HCT116 (cell line): Measurements from ENCODE around the gene PCDHA2. TPM values are rescaled to one million over a fixed set of nuclear protein-coding genes. Genes with fewer than 3 reads are reported as not detected.

Experiments
- ATAC-seq: fragments of 200-7000 bp; cut with Tn5 transposase; 2 replicates; pipeline ENCODE4 v1.9.1; 2020; ENCODE audit warnings: mild to moderate bottlenecking, moderate library complexity
- BruUV-seq: library from RNA; stranded (reverse); fragments of 400-500 nt; replicated peaks from 2 replicates; lab custom pipeline; 2021; lab: Mats Ljungman, UMichigan
- CTCF ChIA-PET: fragments of 300-600 bp; sonication (Branson Sonifier 250); formaldehyde crosslinking; loops from one replicate; lab custom pipeline; 2021; ENCODE audit warnings: antibody characterized with exemption; lab: Charles Lee
- POLR2A ChIA-PET: fragments of 300-600, 350-600 bp; sonication (Branson Sonifier 250); formaldehyde crosslinking; loops from one replicate; lab custom pipeline; 2021; ENCODE audit warnings: antibody characterized with exemption; lab: Charles Lee
- RAD21 ChIA-PET, 2 experiments: fragments of 300-600 bp; sonication (Branson Sonifier 250); formaldehyde crosslinking; loops; one replicate each; lab custom pipeline; 2023; ENCODE audit warnings: low total read pairs in 2 of 2; ENCODE audit not compliant: uncharacterized antibody in 2 of 2, unreplicated experiment in 2 of 2, low non-redundant PET in 1 of 2; lab: Charles Lee
- DNase-seq: peaks from one replicate; pipeline ENCODE4 v3.0.0-alpha.2; 2010; ENCODE audit warnings: low read depth, low spot score
- H2AFZ ChIP-seq: fragments of 200-600 bp; shearing (Covaris generic), sonication (generic); 2 replicates; pipeline ENCODE4 v1.6.1; 2017; ENCODE audit warnings: low read depth, mixed run types, mixed read lengths, antibody characterized with exemption, low read length; ENCODE audit not compliant: poor library complexity, severe bottlenecking
- H3K27ac ChIP-seq: 2 replicates; pipeline ENCODE4 v1.5.1; 2012; ENCODE audit warnings: low read depth, low read length
- H3K27me3 ChIP-seq: fragments of 200-600 bp; sonication (generic); 2 replicates; pipeline ENCODE4 v1.6.1; 2016; ENCODE audit warnings: mixed run types, low read length, mixed read lengths; ENCODE audit not compliant: insufficient read depth
- H3K36me3 ChIP-seq, 2 experiments: fragments of 200-500 bp in 1 of 2; fragments of 200-600 bp in 1 of 2; sonication (Bioruptor generic) in 1 of 2; sonication (generic) in 1 of 2; 2 replicates each; pipeline versions ENCODE4 v1.5.1 to v1.6.1; 2014 to 2016; ENCODE audit warnings: low read length in 2 of 2, inconsistent platforms in 1 of 2, mixed read lengths in 1 of 2, mixed run types in 1 of 2; ENCODE audit not compliant: insufficient read depth in 2 of 2, control insufficient read depth in 1 of 2
- H3K4me1 ChIP-seq, 2 experiments: fragments of 200-600 bp in 1 of 2; sonication (generic) in 1 of 2; 2 replicates each; pipeline versions ENCODE4 v1.5.1 to v1.6.1; 2012 to 2017; ENCODE audit warnings: low read length in 2 of 2, inconsistent platforms in 1 of 2, mild to moderate bottlenecking in 1 of 2, mixed read lengths in 1 of 2, mixed run types in 1 of 2, moderate library complexity in 1 of 2; ENCODE audit not compliant: insufficient read depth in 2 of 2, control insufficient read depth in 1 of 2
- H3K4me2 ChIP-seq: fragments of 200-600 bp; sonication (generic); 2 replicates; pipeline ENCODE4 v1.6.1; 2017; ENCODE audit warnings: mixed run types, low read length, mixed read lengths
- H3K4me3 ChIP-seq, 2 experiments: fragments of 200-600 bp in 1 of 2; sonication (generic) in 1 of 2; replicated peaks in 1 of 2; 2 replicates each; pipeline ENCODE4 v1.5.1; 2011 to 2016; ENCODE audit warnings: low read length in 2 of 2, control low read depth in 1 of 2, low read depth in 1 of 2, mild to moderate bottlenecking in 1 of 2, mixed read lengths in 1 of 2, mixed run types in 1 of 2
- H3K79me2 ChIP-seq: fragments of 200-600 bp; sonication (generic); 2 replicates; pipeline ENCODE4 v1.6.1; 2017; ENCODE audit warnings: mild to moderate bottlenecking, mixed run types, low read length, moderate library complexity, mixed read lengths; ENCODE audit not compliant: insufficient read depth
- H3K9ac ChIP-seq: fragments of 200-600 bp; sonication (generic); 2 replicates; pipeline ENCODE4 v1.6.1; 2016; ENCODE audit warnings: low read length, mixed read lengths
- H3K9me2 ChIP-seq: fragments of 200-600 bp; sonication (generic), shearing (Covaris generic); 2 replicates; pipeline ENCODE4 v1.6.1; 2017; ENCODE audit warnings: mixed run types, mild to moderate bottlenecking, moderate library complexity; ENCODE audit not compliant: insufficient read depth
- H3K9me3 ChIP-seq, 2 experiments: fragments of 200-500 bp in 1 of 2; fragments of 200-600 bp in 1 of 2; sonication (Bioruptor generic) in 1 of 2; sonication (generic) in 1 of 2; 2 replicates each; pipeline ENCODE4 v1.6.1; 2014 to 2017; ENCODE audit warnings: low read length in 2 of 2, mixed read lengths in 2 of 2, inconsistent platforms in 1 of 2, low read depth in 1 of 2, mild to moderate bottlenecking in 1 of 2, mixed run types in 1 of 2, moderate library complexity in 1 of 2; ENCODE audit not compliant: control insufficient read depth in 1 of 2, insufficient read depth in 1 of 2
- H4K20me1 ChIP-seq: fragments of 200-600 bp; sonication (generic), shearing (Covaris generic); 2 replicates; pipeline ENCODE4 v1.6.1; 2017; ENCODE audit warnings: mixed run types, mild to moderate bottlenecking, moderate library complexity; ENCODE audit not compliant: insufficient read depth
- CEBPB ChIP-seq: IDR thresholded peaks from 2 replicates; pipeline ENCODE4 v1.6.1; 2012; ENCODE audit warnings: low read depth
- EGR1 ChIP-seq: IDR thresholded peaks from 2 replicates; pipeline ENCODE4 v1.6.1; 2012; ENCODE audit warnings: low read depth
- ELF1 ChIP-seq: IDR thresholded peaks from 2 replicates; pipeline ENCODE4 v1.6.1; 2012; ENCODE audit warnings: low read depth, borderline replicate concordance
- EZH2 ChIP-seq: fragments of 200-600 bp; sonication (generic); IDR thresholded peaks from 2 replicates; pipeline ENCODE4 v1.6.1; 2017; ENCODE audit warnings: antibody characterized with exemption, mixed run types
- EZH2phosphoT487 ChIP-seq: fragments of 200-600 bp; IDR thresholded peaks from 2 replicates; pipeline ENCODE4 v1.6.1; 2018; ENCODE audit warnings: antibody characterized with exemption, borderline replicate concordance
- FOSL1 ChIP-seq: IDR thresholded peaks from 2 replicates; pipeline ENCODE4 v1.6.1; 2012; ENCODE audit warnings: low read depth
- POLR2A ChIP-seq: IDR thresholded peaks from 2 replicates; pipeline ENCODE4 v1.7.0; 2011; ENCODE audit warnings: borderline replicate concordance; ENCODE audit not compliant: insufficient read depth, insufficient read length; ENCODE audit errors: extremely low read depth
- POLR2AphosphoS5 ChIP-seq: IDR thresholded peaks from 2 replicates; pipeline ENCODE4 v1.6.1; 2011; ENCODE audit warnings: mild to moderate bottlenecking, low read depth, low read length, moderate library complexity
- REST ChIP-seq: IDR thresholded peaks from 2 replicates; pipeline ENCODE4 v1.6.1; 2012; ENCODE audit warnings: low read depth
- SP1 ChIP-seq: IDR thresholded peaks from 2 replicates; pipeline ENCODE4 v1.6.1; 2012; ENCODE audit warnings: low read depth
- SRF ChIP-seq: IDR thresholded peaks from 2 replicates; pipeline ENCODE4 v1.6.1; 2012; ENCODE audit warnings: low read depth
- YY1 ChIP-seq: IDR thresholded peaks from 2 replicates; pipeline ENCODE4 v1.6.1; 2011; ENCODE audit warnings: low read length, low read depth, moderate library complexity, mild to moderate bottlenecking; ENCODE audit not compliant: insufficient replicate concordance; ENCODE audit errors: extremely low read depth
- ZFX ChIP-seq: fragments of 450-650 bp; IDR thresholded peaks from 2 replicates; pipeline ENCODE4 v1.6.1; 2017
- ZNF274 ChIP-seq: fragments of 200-500 bp; sonication (Bioruptor generic); IDR thresholded peaks from 2 replicates; pipeline ENCODE4 v1.6.1; 2014; ENCODE audit warnings: mild to moderate bottlenecking, low read depth, low read length, inconsistent platforms
- intact Hi-C: fragments of 100-400 bp; cut with micrococcal nuclease; formaldehyde crosslinking; loops from 2 replicates; pipeline ENCODE4 v1.10.0; 2022
- total RNA-seq: library from RNA; stranded (reverse); gene quantifications from one replicate; pipeline ENCODE4 v1.2.1, GENCODE V29; 2021; ENCODE audit not compliant: unreplicated experiment
- TF ChIP-seq, protein P1 (sequence below): IDR thresholded peaks from 2 replicates; pipeline ENCODE4 v1.6.1; 2012
- TF ChIP-seq, protein P2 (sequence below), 3 experiments: fragments of 200-600 bp in 1 of 3; sonication (generic) in 1 of 3; IDR thresholded peaks in 2 of 3; conservative IDR thresholded peaks in 1 of 3; 2 replicates each; pipeline ENCODE4 v1.5.1; 2012 to 2017; ENCODE audit warnings: low read depth in 2 of 3, low read length in 2 of 3, antibody characterized with exemption in 1 of 3, borderline replicate concordance in 1 of 3, control low read depth in 1 of 3, mild to moderate bottlenecking in 1 of 3, mixed read lengths in 1 of 3, mixed run types in 1 of 3, moderate library complexity in 1 of 3; ENCODE audit not compliant: insufficient read depth in 1 of 3

The PCDHA2 gene
- total RNA-seq, 1 experiment from 2014 or later = not detected

DNA sequence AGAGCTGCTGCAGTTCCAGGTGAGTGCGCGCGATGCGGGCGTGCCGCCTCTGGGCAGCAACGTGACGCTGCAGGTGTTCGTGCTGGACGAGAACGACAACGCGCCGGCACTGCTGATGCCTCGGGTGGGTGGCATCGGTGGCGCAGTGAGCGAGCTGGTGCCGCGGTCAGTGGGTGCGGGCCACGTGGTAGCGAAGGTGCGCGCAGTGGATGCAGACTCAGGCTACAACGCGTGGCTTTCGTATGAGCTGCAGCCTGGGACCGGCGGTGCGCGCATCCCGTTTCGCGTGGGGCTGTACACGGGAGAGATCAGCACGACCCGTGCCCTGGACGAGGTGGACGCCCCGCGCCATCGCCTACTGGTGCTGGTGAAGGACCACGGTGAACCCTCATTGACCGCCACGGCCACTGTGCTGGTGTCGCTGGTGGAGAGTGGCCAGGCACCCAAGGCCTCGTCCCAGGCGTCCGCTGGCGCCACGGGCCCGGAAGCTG lies 8.2 kb downstream of the PCDHA2 start (continued):
- TF ChIP-seq ZNF274 = no peak
- no peak for TF ChIP-seq POLR2A
- no peak for TF ChIP-seq CEBPB
- no peak for TF ChIP-seq ZFX
- TF ChIP-seq, protein P1, sequence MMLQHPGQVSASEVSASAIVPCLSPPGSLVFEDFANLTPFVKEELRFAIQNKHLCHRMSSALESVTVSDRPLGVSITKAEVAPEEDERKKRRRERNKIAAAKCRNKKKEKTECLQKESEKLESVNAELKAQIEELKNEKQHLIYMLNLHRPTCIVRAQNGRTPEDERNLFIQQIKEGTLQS = no peak
- TF ChIP-seq ELF1 = no peak
- TF ChIP-seq SP1 = no peak
- TF ChIP-seq FOSL1 = no peak
- TF ChIP-seq EGR1 = no peak
- TF ChIP-seq YY1 = no peak

- Histone ChIP-seq H3K9me2 (no peaks in the 10 kb centered on the region), H3K4me3 (no peak within 1 kb of the TSS), H3K36me3 (no peaks in the 10 kb centered on the region), H3K4me2 (no peak within 1 kb of the TSS), H3K9ac (no peak within 1 kb of the TSS), H3K9me3 (peaks cover 0 to 5% of the 10 kb centered on the region in 2 experiments; a peak in 2 of 4 replicates), H4K20me1 (no peaks in the 10 kb centered on the region), H2AFZ (no peak within 1 kb of the TSS), H3K27me3 (no peaks in the 10 kb centered on the region), H3K4me1 (no peaks in the 10 kb centered on the region), H3K79me2 (no peaks in the 10 kb centered on the region), H3K27ac (no peak within 1 kb of the TSS)
- intact Hi-C loops = no loop called here
- ATAC-seq (peak; percentile 65), DNase-seq (no peak)
- RAD21 ChIA-PET = no interaction called here
- no TSS peak for BruUV-seq
- POLR2A ChIA-PET = no interaction called here
- CTCF ChIA-PET = interaction anchor here (0.9 kb wide), 2 partner anchors 8 to 234 kb away, joined by 3 read pairs; no protein-coding TSS in a partner anchor
- TF ChIP-seq POLR2AphosphoS5 = no peak
- no peak for TF ChIP-seq EZH2
- no peak for TF ChIP-seq REST
- TF ChIP-seq SRF = no peak
- TF ChIP-seq ZFX = no peak
- TF ChIP-seq EZH2phosphoT487 = no peak
- TF ChIP-seq, protein P2, sequence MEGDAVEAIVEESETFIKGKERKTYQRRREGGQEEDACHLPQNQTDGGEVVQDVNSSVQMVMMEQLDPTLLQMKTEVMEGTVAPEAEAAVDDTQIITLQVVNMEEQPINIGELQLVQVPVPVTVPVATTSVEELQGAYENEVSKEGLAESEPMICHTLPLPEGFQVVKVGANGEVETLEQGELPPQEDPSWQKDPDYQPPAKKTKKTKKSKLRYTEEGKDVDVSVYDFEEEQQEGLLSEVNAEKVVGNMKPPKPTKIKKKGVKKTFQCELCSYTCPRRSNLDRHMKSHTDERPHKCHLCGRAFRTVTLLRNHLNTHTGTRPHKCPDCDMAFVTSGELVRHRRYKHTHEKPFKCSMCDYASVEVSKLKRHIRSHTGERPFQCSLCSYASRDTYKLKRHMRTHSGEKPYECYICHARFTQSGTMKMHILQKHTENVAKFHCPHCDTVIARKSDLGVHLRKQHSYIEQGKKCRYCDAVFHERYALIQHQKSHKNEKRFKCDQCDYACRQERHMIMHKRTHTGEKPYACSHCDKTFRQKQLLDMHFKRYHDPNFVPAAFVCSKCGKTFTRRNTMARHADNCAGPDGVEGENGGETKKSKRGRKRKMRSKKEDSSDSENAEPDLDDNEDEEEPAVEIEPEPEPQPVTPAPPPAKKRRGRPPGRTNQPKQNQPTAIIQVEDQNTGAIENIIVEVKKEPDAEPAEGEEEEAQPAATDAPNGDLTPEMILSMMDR (IDR thresholded peaks at IDR 0.05 in 2 of 3, conservative IDR thresholded peaks at IDR 0.05 in 1 of 3; ENCODE audit: borderline replicate concordance in 1 of 3, insufficient read depth in 1 of 3, low read depth in 2 of 3, low read length in 2 of 3) = peak; percentile 6 to 60 (median 57); a peak in 4 of 6 replicates
- no peak for TF ChIP-seq ELF1
- no peak for TF ChIP-seq EGR1
- TF ChIP-seq POLR2A = no peak
- no peak for TF ChIP-seq FOSL1
Measured at GRCh38 chr5:140806834-140807775, 12.5 kb downstream of the PCDHA2 start, which contains the start of gene PCDHA4. TSS of gene PCDHA4 (plus strand) at chr5:140807068.
